SH-SY5Y (cell line): ENCODE results near the gene TMSB4X.

Experiments used
- GATA2 ChIP-seq: IDR thresholded peaks from 2 replicates; pipeline ENCODE4 v1.6.1; 2011; ENCODE audit warnings: mild to moderate bottlenecking, low read depth, low read length
- GATA3 ChIP-seq: IDR thresholded peaks from 2 replicates; pipeline ENCODE4 v1.6.1; 2011; ENCODE audit warnings: low read depth, mild to moderate bottlenecking, low read length, moderate library complexity

TMSB4X gene

GRCh38 chrX:12981880-12982279 is 7.0 kb downstream of the TMSB4X start:
- TF ChIP-seq GATA2 (no peak), GATA3 (no peak)

- TF ChIP-seq GATA3 (no peak), GATA2 (no peak)
Measured at GRCh38 chrX:12984603-12985319, 9.9 kb downstream of the TMSB4X start.

GRCh38 chrX:12985331-12985730 is 10.4 kb downstream of the TMSB4X start:
- no peak for TF ChIP-seq GATA3
- TF ChIP-seq GATA2, result no peak

- TF ChIP-seq GATA2 (no peak), GATA3 (no peak)
Measured at GRCh38 chrX:12986164-12986779, 11.4 kb downstream of the TMSB4X start.

- TF ChIP-seq GATA2 (no peak), GATA3 (no peak)
Measured at GRCh38 chrX:12986886-12987285, 12.0 kb downstream of the TMSB4X start.

GRCh38 chrX:12987340-12987739 is 12.4 kb downstream of the TMSB4X start:
- TF ChIP-seq GATA3 (no peak), GATA2 (no peak)

- TF ChIP-seq GATA3 (no peak), GATA2 (no peak)
Measured at GRCh38 chrX:12987900-12988594, 13.1 kb downstream of the TMSB4X start.

- no peak for TF ChIP-seq GATA3
- no peak for TF ChIP-seq GATA2
Measured at GRCh38 chrX:12988797-12989196, 13.9 kb downstream of the TMSB4X start.

- TF ChIP-seq GATA2 (no peak), GATA3 (no peak)
Measured at GRCh38 chrX:12989461-12989860, 14.6 kb downstream of the TMSB4X start.

- TF ChIP-seq GATA3, result no peak
- TF ChIP-seq GATA2, result no peak
Measured at GRCh38 chrX:12991575-12991974, 16.7 kb downstream of the TMSB4X start.

GRCh38 chrX:12992544-12993118 is 17.7 kb downstream of the TMSB4X start:
- no peak for TF ChIP-seq GATA2
- TF ChIP-seq GATA3, result no peak

- TF ChIP-seq GATA3, result no peak
- TF ChIP-seq GATA2, result no peak
Measured at GRCh38 chrX:12993826-12994225, 18.9 kb downstream of the TMSB4X start.

GRCh38 chrX:12994321-12994720 is 19.4 kb downstream of the TMSB4X start:
- TF ChIP-seq GATA3 (no peak), GATA2 (no peak)

GRCh38 chrX:12996934-12997435 is 22.1 kb downstream of the TMSB4X start:
- TF ChIP-seq GATA2, result no peak
- TF ChIP-seq GATA3, result no peak
